K562 (cell line): ENCODE results near the gene CACYBP. TPM values are rescaled to one million over a fixed set of nuclear protein-coding genes. Genes with fewer than 3 reads are reported as not detected.

Source experiments
- ADNP ChIP-seq: fragments of 200-800 bp; sonication (Bioruptor generic); IDR thresholded peaks from 2 replicates; pipeline ENCODE4 v1.6.1; 2016; ENCODE audit warnings: missing genetic modification characterization, missing compliant biosample characterization
- ARID1B ChIP-seq: fragments of 450-650 bp; IDR thresholded peaks from 2 replicates; pipeline ENCODE4 v1.6.1; 2016; ENCODE audit warnings: antibody characterized with exemption, mild to moderate bottlenecking, inconsistent platforms
- CBFA2T3 ChIP-seq: fragments of 450-650 bp; IDR thresholded peaks from 2 replicates; pipeline ENCODE4 v1.6.1; 2017
- DPF2 ChIP-seq: fragments of 450-650 bp; IDR thresholded peaks from 2 replicates; pipeline ENCODE4 v1.6.1; 2016
- EHMT2 ChIP-seq: fragments of 450-650 bp; IDR thresholded peaks from 2 replicates; pipeline ENCODE4 v1.6.1; 2018; ENCODE audit warnings: antibody characterized with exemption
- FUS ChIP-seq: fragments of 200-400 bp; formaldehyde crosslinking; optimal IDR thresholded peaks from 2 replicates; pipeline ENCODE3; 2017; ENCODE audit warnings: low read depth, low read length
- LEF1 ChIP-seq: fragments of 450-650 bp; IDR thresholded peaks from 2 replicates; pipeline ENCODE4 v1.6.1; 2016; ENCODE audit warnings: mild to moderate bottlenecking
- MAFG ChIP-seq: fragments of 450-650 bp; conservative IDR thresholded peaks from 2 replicates; pipeline ENCODE4 v1.6.1; 2016; ENCODE audit warnings: missing genetic modification characterization, missing compliant biosample characterization
- MEIS2 ChIP-seq: fragments of 450-650 bp; IDR thresholded peaks from 2 replicates; pipeline ENCODE4 v1.6.1; 2014; ENCODE audit warnings: mild to moderate bottlenecking; ENCODE audit not compliant: partially characterized antibody
- SNIP1 ChIP-seq: fragments of 450-650 bp; IDR thresholded peaks from 2 replicates; pipeline ENCODE4 v1.7.1; 2017; ENCODE audit warnings: low read depth, mild to moderate bottlenecking
- YY1 ChIP-seq, 3 experiments: IDR thresholded peaks; 2 replicates each; pipeline ENCODE4 v1.6.1; 2011; ENCODE audit warnings: low read length in 2 of 3, mild to moderate bottlenecking in 2 of 3, moderate library complexity in 2 of 3, borderline replicate concordance in 1 of 3, control low read depth in 1 of 3, low read depth in 1 of 3; ENCODE audit not compliant: insufficient read depth in 3 of 3, insufficient replicate concordance in 2 of 3, control insufficient read depth in 1 of 3, insufficient read length in 1 of 3; ENCODE audit errors: extremely low read depth in 1 of 3
- polyA plus RNA-seq, 8 experiments: library from polyadenylated mRNA; depleted of rRNA in 4 of 8; stranded (reverse) in 5 of 8; unstranded in 3 of 8; fragments of >200 nt; fragmentation: Nextera tagmentation in 2 of 8; fragmentation: Illumina TruSeq in 1 of 8; extraction: Ambion mirVana in 2 of 8; extraction: Trizol in 1 of 8; gene quantifications; 2 replicates each; pipeline versions ENCODE4 v1.2.1 to v1.2.3, GENCODE V29; 2011 to 2014; ENCODE audit warnings: inconsistent platforms in 1 of 8, missing spikeins in 1 of 8
- total RNA-seq, 7 experiments: library from RNA; depleted of rRNA in 6 of 7; stranded (reverse); fragments of >200 nt in 6 of 7; fragmentation: Illumina TruSeq in 2 of 7; extraction: Trizol in 2 of 7; gene quantifications; 2 replicates each; pipeline versions ENCODE4 v1.2.1 to v1.2.3, GENCODE V29; 2011 to 2021; ENCODE audit warnings: low replicate concordance in 1 of 7
- TF ChIP-seq, protein P1 (sequence below): fragments of 450-650 bp; formaldehyde crosslinking; conservative IDR thresholded peaks from 2 replicates; pipeline ENCODE4 v1.4.0; 2022; ENCODE audit warnings: mild to moderate bottlenecking, missing genetic modification characterization
- TF ChIP-seq, protein P2 (sequence below): sonication (generic); formaldehyde crosslinking; IDR thresholded peaks from 2 replicates; pipeline ENCODE4 v1.8.1; 2023; ENCODE audit warnings: mild to moderate bottlenecking, missing genetic modification reagents
- TF ChIP-seq, protein P3 (sequence below), 3 experiments: fragments of 200-800 bp in 1 of 3; sonication (Bioruptor generic) in 1 of 3; sonication (generic) in 1 of 3; formaldehyde crosslinking in 1 of 3; IDR thresholded peaks; 2 replicates each; pipeline versions ENCODE4 v1.6.1 to v1.8.0; 2016 to 2022; ENCODE audit warnings: mild to moderate bottlenecking in 2 of 3, missing compliant biosample characterization in 2 of 3, missing genetic modification characterization in 2 of 3, missing genetic modification reagents in 1 of 3
- TF ChIP-seq, protein P4 (sequence below), 2 experiments: IDR thresholded peaks in 1 of 2; conservative IDR thresholded peaks in 1 of 2; 2 replicates each; pipeline ENCODE4 v1.6.1; 2016; ENCODE audit warnings: low read depth in 2 of 2, mild to moderate bottlenecking in 1 of 2, missing compliant biosample characterization in 1 of 2, missing genetic modification characterization in 1 of 2, moderate library complexity in 1 of 2
- TF ChIP-seq, protein P5 (sequence below), 2 experiments: IDR thresholded peaks; 2 replicates each; pipeline ENCODE4 v1.6.1; 2011; ENCODE audit warnings: borderline replicate concordance in 1 of 2, control low read depth in 1 of 2, low read depth in 1 of 2, low read length in 1 of 2, mild to moderate bottlenecking in 1 of 2, mixed read lengths in 1 of 2, moderate library complexity in 1 of 2; ENCODE audit not compliant: insufficient read depth in 1 of 2, insufficient read length in 1 of 2, poor library complexity in 1 of 2, severe bottlenecking in 1 of 2; ENCODE audit errors: extremely low read depth in 1 of 2
- TF ChIP-seq, protein P6 (sequence below): fragments of 450-650 bp; IDR thresholded peaks from 2 replicates; pipeline ENCODE4 v1.6.1; 2016

CACYBP gene
- total and polyA plus RNA-seq, 9 of the 15 experiments (the other 6 are each of a cell fraction or from before 2014, with no cell fraction given): 147 to 1,576 (median 488) TPM

DNA sequence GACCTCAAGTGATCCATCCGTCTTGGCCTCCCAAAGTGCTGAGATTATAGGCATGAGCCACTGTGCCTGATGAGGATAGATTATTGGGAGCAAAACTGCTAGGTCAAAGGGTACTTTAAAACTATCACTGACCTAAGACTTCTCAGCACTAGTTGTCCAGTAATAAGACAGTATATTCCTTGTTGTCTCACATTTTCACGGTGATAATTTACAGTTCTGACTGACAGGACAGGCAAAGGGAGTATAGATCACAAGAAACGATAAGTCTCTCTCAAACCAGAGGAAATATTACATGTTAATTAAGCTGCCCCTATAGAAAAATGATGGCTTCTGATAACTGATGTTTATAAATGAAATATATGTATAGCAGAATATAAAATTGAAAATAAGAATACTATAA lies 19.8 kb downstream of the CACYBP start (continued):
- TF ChIP-seq, protein P1, sequence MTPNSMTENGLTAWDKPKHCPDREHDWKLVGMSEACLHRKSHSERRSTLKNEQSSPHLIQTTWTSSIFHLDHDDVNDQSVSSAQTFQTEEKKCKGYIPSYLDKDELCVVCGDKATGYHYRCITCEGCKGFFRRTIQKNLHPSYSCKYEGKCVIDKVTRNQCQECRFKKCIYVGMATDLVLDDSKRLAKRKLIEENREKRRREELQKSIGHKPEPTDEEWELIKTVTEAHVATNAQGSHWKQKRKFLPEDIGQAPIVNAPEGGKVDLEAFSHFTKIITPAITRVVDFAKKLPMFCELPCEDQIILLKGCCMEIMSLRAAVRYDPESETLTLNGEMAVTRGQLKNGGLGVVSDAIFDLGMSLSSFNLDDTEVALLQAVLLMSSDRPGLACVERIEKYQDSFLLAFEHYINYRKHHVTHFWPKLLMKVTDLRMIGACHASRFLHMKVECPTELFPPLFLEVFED (CRISPR knock-in tag): no peak
- TF ChIP-seq ARID1B: 0 out of 2 replicates have a peak, but pooled peaks have one; percentile 31
- no peak for TF ChIP-seq YY1 (IDR thresholded peaks at IDR 0.05; ENCODE audit: borderline replicate concordance in 1 of 3, control insufficient read depth in 1 of 3, extremely low read depth in 1 of 3, insufficient read depth in 3 of 3, insufficient read length in 1 of 3, insufficient replicate concordance in 2 of 3, low read depth in 1 of 3, low read length in 2 of 3)
- TF ChIP-seq SNIP1: no peak
- TF ChIP-seq, protein P2, sequence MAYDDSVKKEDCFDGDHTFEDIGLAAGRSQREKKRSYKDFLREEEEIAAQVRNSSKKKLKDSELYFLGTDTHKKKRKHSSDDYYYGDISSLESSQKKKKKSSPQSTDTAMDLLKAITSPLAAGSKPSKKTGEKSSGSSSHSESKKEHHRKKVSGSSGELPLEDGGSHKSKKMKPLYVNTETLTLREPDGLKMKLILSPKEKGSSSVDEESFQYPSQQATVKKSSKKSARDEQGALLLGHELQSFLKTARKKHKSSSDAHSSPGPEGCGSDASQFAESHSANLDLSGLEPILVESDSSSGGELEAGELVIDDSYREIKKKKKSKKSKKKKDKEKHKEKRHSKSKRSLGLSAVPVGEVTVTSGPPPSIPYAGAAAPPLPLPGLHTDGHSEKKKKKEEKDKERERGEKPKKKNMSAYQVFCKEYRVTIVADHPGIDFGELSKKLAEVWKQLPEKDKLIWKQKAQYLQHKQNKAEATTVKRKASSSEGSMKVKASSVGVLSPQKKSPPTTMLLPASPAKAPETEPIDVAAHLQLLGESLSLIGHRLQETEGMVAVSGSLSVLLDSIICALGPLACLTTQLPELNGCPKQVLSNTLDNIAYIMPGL: no peak
- TF ChIP-seq FUS: no peak
- peak; percentile 37; the same call in 1 of the 2 replicates for TF ChIP-seq ADNP
- TF ChIP-seq, protein P3, sequence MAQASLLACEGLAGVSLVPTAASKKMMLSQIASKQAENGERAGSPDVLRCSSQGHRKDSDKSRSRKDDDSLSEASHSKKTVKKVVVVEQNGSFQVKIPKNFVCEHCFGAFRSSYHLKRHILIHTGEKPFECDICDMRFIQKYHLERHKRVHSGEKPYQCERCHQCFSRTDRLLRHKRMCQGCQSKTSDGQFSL (CRISPR knock-in tag; IDR thresholded peaks at IDR 0.05): no peak
- TF ChIP-seq, protein P3 (tag; IDR thresholded peaks at IDR 0.05): no peak
- no peak for TF ChIP-seq MAFG
- TF ChIP-seq CBFA2T3: peak; percentile 45; the same call in 1 of the 2 replicates
- TF ChIP-seq, protein P4, sequence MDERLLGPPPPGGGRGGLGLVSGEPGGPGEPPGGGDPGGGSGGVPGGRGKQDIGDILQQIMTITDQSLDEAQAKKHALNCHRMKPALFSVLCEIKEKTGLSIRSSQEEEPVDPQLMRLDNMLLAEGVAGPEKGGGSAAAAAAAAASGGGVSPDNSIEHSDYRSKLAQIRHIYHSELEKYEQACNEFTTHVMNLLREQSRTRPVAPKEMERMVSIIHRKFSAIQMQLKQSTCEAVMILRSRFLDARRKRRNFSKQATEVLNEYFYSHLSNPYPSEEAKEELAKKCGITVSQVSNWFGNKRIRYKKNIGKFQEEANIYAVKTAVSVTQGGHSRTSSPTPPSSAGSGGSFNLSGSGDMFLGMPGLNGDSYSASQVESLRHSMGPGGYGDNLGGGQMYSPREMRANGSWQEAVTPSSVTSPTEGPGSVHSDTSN (CRISPR knock-in tag; IDR thresholded peaks at IDR 0.05; ENCODE audit: low read depth): peak; percentile 56
- TF ChIP-seq, protein P4 (tag; conservative IDR thresholded peaks at IDR 0.05; ENCODE audit: low read depth): peak; percentile 91
- peak; percentile 96 for TF ChIP-seq MEIS2
- no peak for TF ChIP-seq LEF1
- TF ChIP-seq, protein P5, sequence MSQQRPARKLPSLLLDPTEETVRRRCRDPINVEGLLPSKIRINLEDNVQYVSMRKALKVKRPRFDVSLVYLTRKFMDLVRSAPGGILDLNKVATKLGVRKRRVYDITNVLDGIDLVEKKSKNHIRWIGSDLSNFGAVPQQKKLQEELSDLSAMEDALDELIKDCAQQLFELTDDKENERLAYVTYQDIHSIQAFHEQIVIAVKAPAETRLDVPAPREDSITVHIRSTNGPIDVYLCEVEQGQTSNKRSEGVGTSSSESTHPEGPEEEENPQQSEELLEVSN (IDR thresholded peaks at IDR 0.05; ENCODE audit: borderline replicate concordance in 1 of 2, extremely low read depth in 1 of 2, insufficient read depth in 1 of 2, insufficient read length in 1 of 2, low read depth in 1 of 2, low read length in 1 of 2, poor library complexity in 1 of 2, severe bottlenecking in 1 of 2): no peak
- TF ChIP-seq, protein P6, sequence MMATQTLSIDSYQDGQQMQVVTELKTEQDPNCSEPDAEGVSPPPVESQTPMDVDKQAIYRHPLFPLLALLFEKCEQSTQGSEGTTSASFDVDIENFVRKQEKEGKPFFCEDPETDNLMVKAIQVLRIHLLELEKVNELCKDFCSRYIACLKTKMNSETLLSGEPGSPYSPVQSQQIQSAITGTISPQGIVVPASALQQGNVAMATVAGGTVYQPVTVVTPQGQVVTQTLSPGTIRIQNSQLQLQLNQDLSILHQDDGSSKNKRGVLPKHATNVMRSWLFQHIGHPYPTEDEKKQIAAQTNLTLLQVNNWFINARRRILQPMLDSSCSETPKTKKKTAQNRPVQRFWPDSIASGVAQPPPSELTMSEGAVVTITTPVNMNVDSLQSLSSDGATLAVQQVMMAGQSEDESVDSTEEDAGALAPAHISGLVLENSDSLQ: peak; percentile 93
- TF ChIP-seq EHMT2: peak; percentile 11; the same call in 1 of the 2 replicates
- TF ChIP-seq DPF2: peak; percentile 23; the same call in 1 of the 2 replicates
- TF ChIP-seq, all 486 proteins: peak for 13
